ENCODE results near the gene CCDC86. TPM values are rescaled to one million over a fixed set of nuclear protein-coding genes. Genes with fewer than 3 reads are reported as not detected.

CCDC86 gene
- total RNA-seq, 4 donors from 2014 or later, result 11.6 to 29.5 (median 21.8) TPM

- no peak for DNase-seq (ENCODE audit: extremely low spot score)
- intact Hi-C loops (cut with DNase I), result no loop called here
- Histone ChIP-seq H3K4me3 (no peak overlapping the region), H3K36me3 (peaks cover 17 to 68% (median 48%) of the 10 kb centered on the region in 4 donors), H3K27me3 (no peaks in the 10 kb centered on the region), H3K27ac (replicated peaks in 1 of 4) (no peak overlapping the region), H3K9me3 (no peaks in the 10 kb centered on the region), H3K4me1 (peaks cover 0 to 15% (median 2%) of the 10 kb centered on the region in 4 donors)
- TF ChIP-seq POLR2AphosphoS5 (IDR thresholded peaks at IDR 0.05) (no peak), EP300 (IDR thresholded peaks at IDR 0.05) (no peak), CTCF (IDR thresholded peaks at IDR 0.05) (no peak), POLR2A (IDR thresholded peaks at IDR 0.05; ENCODE audit: low read depth) (no peak)
- 71% methylated on average over 6 of the region's 6 CpGs for WGBS
Measured at GRCh38 chr11:60889869-60890311, 48.0 kb downstream of the CCDC86 start.

GRCh38 chr11:60890696-60891095 lies 48.8 kb downstream of the CCDC86 start:
- WGBS, result 59% methylated on average over 5 of the region's 5 CpGs
- intact Hi-C loops (cut with DNase I), result no loop called here
- Histone ChIP-seq H3K4me3 (no peak overlapping the region), H3K9me3 (no peaks in the 10 kb centered on the region), H3K36me3 (peaks cover 17 to 76% (median 56%) of the 10 kb centered on the region in 4 donors), H3K27ac (replicated peaks in 1 of 4) (no peak overlapping the region), H3K27me3 (no peaks in the 10 kb centered on the region), H3K4me1 (peaks cover 0 to 15% (median 2%) of the 10 kb centered on the region in 4 donors)
- DNase-seq (ENCODE audit: extremely low spot score), result no peak
- TF ChIP-seq CTCF (IDR thresholded peaks at IDR 0.05) (no peak), POLR2AphosphoS5 (IDR thresholded peaks at IDR 0.05) (no peak), EP300 (IDR thresholded peaks at IDR 0.05) (no peak), POLR2A (IDR thresholded peaks at IDR 0.05; ENCODE audit: low read depth) (no peak)

- WGBS, result 62% methylated on average over 5 of the region's 7 CpGs
Measured at GRCh38 chr11:60891103-60891741, 49.3 kb downstream of the CCDC86 start.

GRCh38 chr11:60895687-60896086 lies 53.8 kb downstream of the CCDC86 start:
- peaks cover 0 to 7% (median 5%) of the 10 kb centered on the region in 4 donors for H3K4me1 ChIP-seq
- 79% methylated on average over 5 of the region's 5 CpGs for WGBS
- H3K9me3 ChIP-seq, result no peaks in the 10 kb centered on the region
- TF ChIP-seq CTCF (IDR thresholded peaks at IDR 0.05) (no peak), POLR2AphosphoS5 (IDR thresholded peaks at IDR 0.05) (no peak), EP300 (IDR thresholded peaks at IDR 0.05) (no peak)
- intact Hi-C loops (cut with DNase I), result loop anchor here (5.0 kb wide), 1 partner anchor 63 kb away; no protein-coding TSS in a partner anchor
- no peak overlapping the region for H3K4me3 ChIP-seq
- no peak overlapping the region for H3K27ac ChIP-seq (replicated peaks in 1 of 4)
- no peaks in the 10 kb centered on the region for H3K27me3 ChIP-seq
- peaks cover 57 to 98% (median 86%) of the 10 kb centered on the region in 4 donors for H3K36me3 ChIP-seq
- no peak for DNase-seq (ENCODE audit: extremely low spot score)

More at GRCh38 chr11:60891103-60891741, 49.3 kb downstream of the CCDC86 start:
- H3K27ac ChIP-seq (replicated peaks in 1 of 4), result no peak overlapping the region
- no peak overlapping the region for H3K4me3 ChIP-seq
- H3K36me3 ChIP-seq, result peaks cover 22 to 81% (median 62%) of the 10 kb centered on the region in 4 donors
- H3K9me3 ChIP-seq, result no peaks in the 10 kb centered on the region
- no peaks in the 10 kb centered on the region for H3K27me3 ChIP-seq
- intact Hi-C loops (cut with DNase I), result no loop called here
- no peak for DNase-seq (ENCODE audit: extremely low spot score)
- H3K4me1 ChIP-seq, result peaks cover 0 to 15% (median 2%) of the 10 kb centered on the region in 4 donors
- TF ChIP-seq EP300 (IDR thresholded peaks at IDR 0.05) (no peak), POLR2A (IDR thresholded peaks at IDR 0.05; ENCODE audit: low read depth) (no peak), CTCF (IDR thresholded peaks at IDR 0.05) (no peak), POLR2AphosphoS5 (IDR thresholded peaks at IDR 0.05) (no peak)
